OCI-M2 (cell line): ENCODE results near the gene GNAI3.

ENCODE experiments used
- DNase-seq: peaks from one replicate; lab custom pipeline; 2025; ENCODE audit not compliant: unreplicated experiment; lab: John Stamatoyannopoulos, UW

GNAI3 gene

GRCh38 chr1:109548321-109549267, at the start of gene GNAI3:
Gene GNAI3, plus strand, starts transcription at chr1:109548615. Its CDS starts 106 bp downstream, at chr1:109548721.
- peak; percentile 38 for DNase-seq

GRCh38 chr1:109499081-109499480, 49.3 kb upstream of the GNAI3 start:
- DNase-seq = no peak

- no peak for DNase-seq
Observed at GRCh38 chr1:109499661-109500536, 48.5 kb upstream of the GNAI3 start.

GRCh38 chr1:109500941-109501381, 47.5 kb upstream of the GNAI3 start:
- no peak for DNase-seq

GRCh38 chr1:109501644-109502363, 46.6 kb upstream of the GNAI3 start:
- peak; percentile 32 for DNase-seq

GRCh38 chr1:109502364-109502851, 46.0 kb upstream of the GNAI3 start:
- DNase-seq = no peak

- no peak for DNase-seq
Observed at GRCh38 chr1:109503935-109504334, 44.5 kb upstream of the GNAI3 start.

GRCh38 chr1:109504974-109505373, 43.4 kb upstream of the GNAI3 start:
- DNase-seq = no peak

- DNase-seq = no peak
Observed at GRCh38 chr1:109508001-109508872, 40.2 kb upstream of the GNAI3 start.

- no peak for DNase-seq
Observed at GRCh38 chr1:109508873-109509175, 39.6 kb upstream of the GNAI3 start.

GRCh38 chr1:109509176-109510134, 39.0 kb upstream of the GNAI3 start, which contains the start of gene AMIGO1:
Gene AMIGO1, minus strand, starts transcription at chr1:109509727. Its CDS starts 815 bp downstream, at chr1:109508912.
- no peak for DNase-seq

- no peak for DNase-seq
Observed at GRCh38 chr1:109513110-109513710, 35.2 kb upstream of the GNAI3 start.

GRCh38 chr1:109514846-109515245, 33.6 kb upstream of the GNAI3 start:
- DNase-seq = no peak

- DNase-seq = no peak
Observed at GRCh38 chr1:109516872-109517271, 31.5 kb upstream of the GNAI3 start.

- DNase-seq = no peak
Observed at GRCh38 chr1:109517337-109517736, 31.1 kb upstream of the GNAI3 start.

GRCh38 chr1:109521002-109521951, 27.1 kb upstream of the GNAI3 start:
- no peak for DNase-seq

GRCh38 chr1:109522026-109522425, 26.4 kb upstream of the GNAI3 start:
- DNase-seq = no peak
